Raji (cell line): ENCODE results near the gene KATNB1.

Experiments used
- POLR2A ChIP-seq: IDR thresholded peaks from 2 replicates; pipeline ENCODE4 v1.6.1; 2011; ENCODE audit warnings: low read depth, low read length, control low read depth; ENCODE audit not compliant: insufficient read depth

KATNB1 gene

DNA sequence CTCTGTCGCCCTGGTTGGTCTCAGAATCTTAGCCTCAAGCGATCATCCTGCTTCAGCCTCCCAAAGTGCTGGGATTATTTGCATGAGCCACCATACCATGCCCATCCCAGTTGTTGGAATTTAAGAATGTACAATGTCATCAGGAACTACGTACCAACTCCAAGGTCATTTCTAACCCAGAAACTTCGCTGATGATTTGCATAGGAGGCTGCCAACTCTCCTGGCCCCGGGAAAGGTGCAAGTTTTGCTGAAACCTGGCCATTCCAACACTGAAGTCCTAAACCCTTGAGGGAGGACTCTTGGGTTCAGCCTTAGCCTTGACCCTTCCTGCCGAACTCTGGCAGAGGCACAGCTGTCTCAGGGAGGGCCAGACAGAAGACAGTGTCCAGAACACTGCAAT lies 69.6 kb downstream of the KATNB1 start:
- TF ChIP-seq POLR2A, result no peak
